HUDEP-2 (cell line): ENCODE results near the gene KCNQ1.
A peak's percentile ranks its signal among the peaks of the same experiment; 100 is the strongest.

Source experiments
- DNase-seq, 76 experiments: peaks; one replicate each; lab custom pipeline; 2025; ENCODE audit not compliant: unreplicated experiment in 76 of 76; lab: John Stamatoyannopoulos, UW

Gene KCNQ1

GRCh38 chr11:2769409-2770095 lies 324.7 kb downstream of the KCNQ1 start:
- DNase-seq = no peak

GRCh38 chr11:2770096-2770751 lies 325.4 kb downstream of the KCNQ1 start:
- DNase-seq = no peak

- DNase-seq = peak in 43 of 76 experiments; percentile 12 to 62 (median 35)
Measured at GRCh38 chr11:2770761-2771301, 326.0 kb downstream of the KCNQ1 start.

GRCh38 chr11:2771758-2772466 lies 327.1 kb downstream of the KCNQ1 start:
- no peak for DNase-seq

GRCh38 chr11:2772544-2773031 lies 327.8 kb downstream of the KCNQ1 start:
- peak in 13 of 76 experiments; percentile 5 to 40 (median 18) for DNase-seq

GRCh38 chr11:2774173-2775082 lies 329.6 kb downstream of the KCNQ1 start:
- DNase-seq = no peak

- DNase-seq = no peak
Measured at GRCh38 chr11:2775083-2775625, 330.3 kb downstream of the KCNQ1 start.

GRCh38 chr11:2775626-2776350 lies 331.0 kb downstream of the KCNQ1 start:
- no peak for DNase-seq

GRCh38 chr11:2776351-2777061 lies 331.7 kb downstream of the KCNQ1 start:
- DNase-seq = no peak

- DNase-seq = no peak
Measured at GRCh38 chr11:2777386-2777785, 332.6 kb downstream of the KCNQ1 start.

- peak in 36 of 76 experiments; percentile 8 to 91 (median 56) for DNase-seq
Measured at GRCh38 chr11:2777871-2778629, 333.2 kb downstream of the KCNQ1 start.

GRCh38 chr11:2778630-2779498 lies 334.1 kb downstream of the KCNQ1 start:
- DNase-seq = peak in 75 of 76 experiments; percentile 51 to 98 (median 91)

- DNase-seq = peak in 10 of 76 experiments; percentile 36 to 70 (median 59)
Measured at GRCh38 chr11:2779499-2779980, 334.7 kb downstream of the KCNQ1 start.

GRCh38 chr11:2779981-2780849 lies 335.4 kb downstream of the KCNQ1 start:
- no peak for DNase-seq

- no peak for DNase-seq
Measured at GRCh38 chr11:2780850-2781407, 336.1 kb downstream of the KCNQ1 start.
